ENCODE data around the gene PABPC1L.

GRCh38 chr20:44973053-44973452, 63.2 kb downstream of the PABPC1L start:
- TF ChIP-seq CTCF (CRISPR knock-in tag; IDR thresholded peaks at IDR 0.05), result no peak
- TF ChIP-seq NCOR1 (IDR thresholded peaks at IDR 0.05; ENCODE audit: borderline replicate concordance, low read length), result no peak
- no peak for TF ChIP-seq FOXM1 (CRISPR knock-in tag; IDR thresholded peaks at IDR 0.05)
- no peak for TF ChIP-seq HDAC2 (CRISPR knock-in tag; IDR thresholded peaks at IDR 0.05)
- TF ChIP-seq CHD2 (IDR thresholded peaks at IDR 0.05; ENCODE audit: low read depth, low read length), result no peak
- TF ChIP-seq RAD21 (CRISPR knock-in tag; IDR thresholded peaks at IDR 0.05), result no peak
- TF ChIP-seq CEBPG (CRISPR knock-in tag; IDR thresholded peaks at IDR 0.05), result no peak
- TF ChIP-seq SP140L (CRISPR knock-in tag; IDR thresholded peaks at IDR 0.05; ENCODE audit: borderline replicate concordance), result no peak
- no peak for TF ChIP-seq ZNF326 (CRISPR knock-in tag; IDR thresholded peaks at IDR 0.05; ENCODE audit: borderline replicate concordance)

All from HepG2 (cell line).